Glutamatergic neuron (in vitro differentiated cells): ENCODE results near the gene ANKRD6. TPM values are rescaled to one million over a fixed set of nuclear protein-coding genes. Genes with fewer than 3 reads are reported as not detected.
A peak's percentile ranks its signal among the peaks of the same experiment; 100 is the strongest.

Experiments used
- DNase-seq: peaks from one replicate; pipeline ENCODE4 v3.0.0; 2022
- H3K27ac Mint-ChIP-seq: one replicate; pipeline ENCODE4 v1.8.0; 2020; ENCODE audit warnings: mild to moderate bottlenecking, mixed read lengths, inconsistent platforms; ENCODE audit not compliant: unreplicated experiment
- H3K27me3 Mint-ChIP-seq: one replicate; pipeline ENCODE4 v1.8.0; 2020; ENCODE audit warnings: mild to moderate bottlenecking, moderate library complexity, mixed read lengths, inconsistent platforms; ENCODE audit not compliant: unreplicated experiment
- H3K36me3 Mint-ChIP-seq: one replicate; pipeline ENCODE4 v1.8.0; 2020; ENCODE audit warnings: mild to moderate bottlenecking, mixed read lengths, inconsistent platforms; ENCODE audit not compliant: unreplicated experiment
- H3K4me1 Mint-ChIP-seq: one replicate; pipeline ENCODE4 v1.8.0; 2020; ENCODE audit warnings: mild to moderate bottlenecking, low read depth, mixed read lengths, inconsistent platforms; ENCODE audit not compliant: unreplicated experiment
- H3K4me3 Mint-ChIP-seq: one replicate; pipeline ENCODE4 v1.8.0; 2020; ENCODE audit warnings: mild to moderate bottlenecking, mixed read lengths, inconsistent platforms; ENCODE audit not compliant: unreplicated experiment
- H3K9me3 Mint-ChIP-seq: one replicate; pipeline ENCODE4 v1.8.0; 2020; ENCODE audit warnings: mild to moderate bottlenecking, moderate library complexity, mixed read lengths, inconsistent platforms; ENCODE audit not compliant: unreplicated experiment
- total RNA-seq: library from RNA; stranded (reverse); fragmentation: NEBNext Ultra II Directional; extraction: Animal tissue kit (Norgen Biotek cat#: 25700); gene quantifications from one replicate; pipeline ENCODE4 v1.2.1, GENCODE V29; 2021; ENCODE audit not compliant: unreplicated experiment
- TF ChIP-seq, protein P1 (sequence below): fragments of 200-600 bp; sonication (generic); IDR thresholded peaks from one replicate; pipeline ENCODE4 v1.5.0; 2021; ENCODE audit not compliant: partially characterized antibody, unreplicated experiment

ANKRD6 gene
- total RNA-seq, 1 donor from 2014 or later: 31.9 TPM

DNA sequence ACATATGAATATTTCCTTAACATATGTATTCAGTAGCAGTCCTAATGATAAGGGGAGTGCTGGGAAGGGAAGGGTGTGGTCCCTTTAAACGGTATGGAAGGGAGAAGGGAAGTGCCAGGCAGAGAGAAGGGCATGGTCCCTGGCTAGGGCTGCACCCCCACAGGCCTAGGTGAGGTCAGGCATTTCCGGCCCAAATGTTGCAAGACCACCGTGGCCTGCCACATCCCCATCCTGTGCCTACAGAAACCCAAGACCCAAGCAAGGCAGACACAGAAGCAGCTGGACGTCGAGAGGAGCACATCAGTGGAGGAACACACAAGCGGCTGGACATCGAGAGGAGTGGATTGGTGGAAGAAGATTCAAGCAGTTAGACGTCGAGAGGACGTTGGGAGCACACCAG, 26.8 kb upstream of the ANKRD6 start:
- DNase-seq: no peak
- Mint-ChIP-seq H3K27me3 (no peaks in the 10 kb centered on the region), H3K4me1 (peaks cover 22% of the 10 kb centered on the region), H3K4me3 (no peak overlapping the region), H3K9me3 (peaks cover 11% of the 10 kb centered on the region), H3K27ac (no peak overlapping the region), H3K36me3 (no peaks in the 10 kb centered on the region)
- TF ChIP-seq, protein P1, sequence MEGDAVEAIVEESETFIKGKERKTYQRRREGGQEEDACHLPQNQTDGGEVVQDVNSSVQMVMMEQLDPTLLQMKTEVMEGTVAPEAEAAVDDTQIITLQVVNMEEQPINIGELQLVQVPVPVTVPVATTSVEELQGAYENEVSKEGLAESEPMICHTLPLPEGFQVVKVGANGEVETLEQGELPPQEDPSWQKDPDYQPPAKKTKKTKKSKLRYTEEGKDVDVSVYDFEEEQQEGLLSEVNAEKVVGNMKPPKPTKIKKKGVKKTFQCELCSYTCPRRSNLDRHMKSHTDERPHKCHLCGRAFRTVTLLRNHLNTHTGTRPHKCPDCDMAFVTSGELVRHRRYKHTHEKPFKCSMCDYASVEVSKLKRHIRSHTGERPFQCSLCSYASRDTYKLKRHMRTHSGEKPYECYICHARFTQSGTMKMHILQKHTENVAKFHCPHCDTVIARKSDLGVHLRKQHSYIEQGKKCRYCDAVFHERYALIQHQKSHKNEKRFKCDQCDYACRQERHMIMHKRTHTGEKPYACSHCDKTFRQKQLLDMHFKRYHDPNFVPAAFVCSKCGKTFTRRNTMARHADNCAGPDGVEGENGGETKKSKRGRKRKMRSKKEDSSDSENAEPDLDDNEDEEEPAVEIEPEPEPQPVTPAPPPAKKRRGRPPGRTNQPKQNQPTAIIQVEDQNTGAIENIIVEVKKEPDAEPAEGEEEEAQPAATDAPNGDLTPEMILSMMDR: no peak

DNA sequence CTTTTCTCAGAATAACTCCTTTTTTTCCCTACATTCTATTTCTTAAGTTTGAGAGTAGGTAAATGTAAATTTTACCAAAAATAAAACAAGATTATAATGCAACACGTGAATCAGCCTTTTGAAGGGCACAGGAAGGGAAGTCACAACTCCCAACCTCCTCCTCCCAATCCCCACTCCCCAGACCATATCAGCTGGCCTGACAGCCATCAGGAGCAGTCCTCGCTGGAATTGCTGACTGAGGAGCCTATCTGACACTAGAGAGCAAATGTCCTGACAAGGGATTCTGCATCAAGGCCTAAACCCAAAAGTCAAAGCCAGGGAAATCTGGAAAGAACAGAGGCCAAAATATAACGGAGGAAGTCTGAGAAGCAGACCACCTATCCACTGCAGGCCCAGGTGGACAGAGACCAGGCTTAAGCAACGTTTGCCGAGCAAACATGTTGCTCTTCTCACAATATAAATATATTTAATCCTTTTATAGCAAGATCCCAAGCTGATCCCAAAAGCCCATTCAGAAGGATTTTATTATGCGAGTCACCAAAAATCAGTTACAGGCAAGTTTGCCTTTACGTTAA, 23.4 kb upstream of the ANKRD6 start:
- H3K36me3 Mint-ChIP-seq: no peaks in the 10 kb centered on the region
- DNase-seq: no peak
- H3K4me1 Mint-ChIP-seq: peaks cover 22% of the 10 kb centered on the region
- TF ChIP-seq, protein P1: no peak
- peaks cover 4% of the 10 kb centered on the region for H3K27me3 Mint-ChIP-seq
- H3K9me3 Mint-ChIP-seq: peaks cover 6% of the 10 kb centered on the region
- H3K4me3 Mint-ChIP-seq: peak overlapping the region; percentile 81
- peak overlapping the region; percentile 59 for H3K27ac Mint-ChIP-seq

DNA sequence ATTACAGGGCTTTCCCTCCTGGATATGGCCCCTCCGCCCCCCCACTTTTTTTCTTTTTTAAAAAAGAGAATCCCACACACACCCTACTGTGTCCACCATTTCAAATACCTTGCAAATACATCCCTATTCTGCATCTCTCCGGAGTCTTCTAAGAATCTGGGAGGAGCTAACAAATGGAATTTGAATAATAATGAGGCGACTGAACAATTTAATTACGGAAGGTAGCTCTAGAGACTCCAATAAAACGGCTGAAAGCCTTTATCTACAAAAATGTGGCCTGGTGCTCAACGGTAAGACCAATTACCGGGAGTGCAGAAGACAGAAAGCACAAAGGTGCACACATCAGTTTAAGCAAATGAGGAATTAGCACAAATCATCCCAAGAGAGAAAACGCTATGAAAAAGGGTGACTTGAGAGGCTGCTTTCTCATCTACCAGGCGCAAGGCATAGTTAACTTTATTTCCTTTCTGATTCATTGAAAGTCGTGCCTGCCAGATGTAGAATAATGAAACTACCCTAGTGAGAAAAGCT, 22.7 kb upstream of the ANKRD6 start:
- TF ChIP-seq, protein P1: no peak
- DNase-seq: no peak
- Mint-ChIP-seq H3K9me3 (peaks cover 6% of the 10 kb centered on the region), H3K4me3 (peak overlapping the region; percentile 88), H3K4me1 (peaks cover 22% of the 10 kb centered on the region), H3K36me3 (no peaks in the 10 kb centered on the region), H3K27ac (no peak overlapping the region), H3K27me3 (peaks cover 4% of the 10 kb centered on the region)

DNA sequence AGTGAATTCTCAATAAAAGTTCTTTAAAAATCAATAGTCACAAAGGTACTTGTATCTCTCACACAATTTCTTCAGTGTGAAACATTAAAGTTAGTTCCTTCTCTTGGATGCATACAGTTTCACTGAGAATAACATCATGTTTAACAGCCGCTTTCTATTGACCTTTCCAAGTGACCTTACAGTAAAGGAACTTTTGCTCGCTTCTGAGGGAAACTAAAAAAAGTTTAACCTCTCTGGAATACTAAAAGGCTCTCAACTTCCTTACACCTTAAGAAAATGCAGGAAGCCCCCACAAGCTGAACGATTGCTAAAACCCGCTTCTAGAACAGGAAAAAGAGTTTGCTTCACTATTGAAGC, 22.2 kb upstream of the ANKRD6 start:
- TF ChIP-seq, protein P1: no peak
- peaks cover 22% of the 10 kb centered on the region for H3K4me1 Mint-ChIP-seq
- no peaks in the 10 kb centered on the region for H3K36me3 Mint-ChIP-seq
- peaks cover 6% of the 10 kb centered on the region for H3K9me3 Mint-ChIP-seq
- peak overlapping the region; percentile 39 for H3K27ac Mint-ChIP-seq
- H3K4me3 Mint-ChIP-seq: peak overlapping the region; percentile 88
- H3K27me3 Mint-ChIP-seq: peaks cover 4% of the 10 kb centered on the region
- no peak for DNase-seq
